Nephron (organoid): ENCODE results near the gene NANOS3.

Experiments
- H3K27ac Mint-ChIP-seq, 3 experiments: 2 replicates each; pipeline ENCODE4 v1.8.0; 2020; ENCODE audit warnings: mixed read lengths in 3 of 3, mild to moderate bottlenecking in 2 of 3, moderate library complexity in 1 of 3
- H3K27me3 Mint-ChIP-seq: 2 replicates; pipeline ENCODE4 v1.8.0; 2021; ENCODE audit warnings: low read depth, mild to moderate bottlenecking, moderate library complexity, mixed read lengths
- H3K36me3 Mint-ChIP-seq: 2 replicates; pipeline ENCODE4 v1.8.0; 2020; ENCODE audit warnings: low read depth, mixed read lengths
- H3K4me1 Mint-ChIP-seq: 2 replicates; pipeline ENCODE4 v1.8.0; 2020; ENCODE audit warnings: mixed read lengths
- H3K4me3 Mint-ChIP-seq, 3 experiments: 2 replicates each; pipeline ENCODE4 v1.8.0; 2020; ENCODE audit warnings: mild to moderate bottlenecking in 3 of 3, mixed read lengths in 3 of 3, moderate library complexity in 2 of 3
- H3K9me3 Mint-ChIP-seq: 2 replicates; pipeline ENCODE4 v1.8.0; 2020; ENCODE audit warnings: mixed read lengths
- TF ChIP-seq, protein P1 (sequence below), 3 experiments: fragments of 200-600 bp; sonication (generic); IDR thresholded peaks; one replicate each; pipeline ENCODE4 v1.5.0; 2021; ENCODE audit warnings: antibody characterized with exemption in 3 of 3; ENCODE audit not compliant: unreplicated experiment in 3 of 3

The NANOS3 gene

GRCh38 chr19:13880059-13881043, 3.4 kb downstream of the NANOS3 start:
- peak overlapping the region; percentile 95 to 98 (median 95) for H3K27ac Mint-ChIP-seq
- TF ChIP-seq, protein P1, sequence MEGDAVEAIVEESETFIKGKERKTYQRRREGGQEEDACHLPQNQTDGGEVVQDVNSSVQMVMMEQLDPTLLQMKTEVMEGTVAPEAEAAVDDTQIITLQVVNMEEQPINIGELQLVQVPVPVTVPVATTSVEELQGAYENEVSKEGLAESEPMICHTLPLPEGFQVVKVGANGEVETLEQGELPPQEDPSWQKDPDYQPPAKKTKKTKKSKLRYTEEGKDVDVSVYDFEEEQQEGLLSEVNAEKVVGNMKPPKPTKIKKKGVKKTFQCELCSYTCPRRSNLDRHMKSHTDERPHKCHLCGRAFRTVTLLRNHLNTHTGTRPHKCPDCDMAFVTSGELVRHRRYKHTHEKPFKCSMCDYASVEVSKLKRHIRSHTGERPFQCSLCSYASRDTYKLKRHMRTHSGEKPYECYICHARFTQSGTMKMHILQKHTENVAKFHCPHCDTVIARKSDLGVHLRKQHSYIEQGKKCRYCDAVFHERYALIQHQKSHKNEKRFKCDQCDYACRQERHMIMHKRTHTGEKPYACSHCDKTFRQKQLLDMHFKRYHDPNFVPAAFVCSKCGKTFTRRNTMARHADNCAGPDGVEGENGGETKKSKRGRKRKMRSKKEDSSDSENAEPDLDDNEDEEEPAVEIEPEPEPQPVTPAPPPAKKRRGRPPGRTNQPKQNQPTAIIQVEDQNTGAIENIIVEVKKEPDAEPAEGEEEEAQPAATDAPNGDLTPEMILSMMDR (IDR thresholded peaks at IDR 0.05; ENCODE audit: unreplicated experiment in 3 of 3) = peak; percentile 97 to 99 (median 98)
- no peaks in the 10 kb centered on the region for H3K27me3 Mint-ChIP-seq
- H3K36me3 Mint-ChIP-seq = no peaks in the 10 kb centered on the region
- H3K9me3 Mint-ChIP-seq = no peaks in the 10 kb centered on the region
- H3K4me1 Mint-ChIP-seq = peaks cover 34% of the 10 kb centered on the region
- H3K4me3 Mint-ChIP-seq = peak overlapping the region; percentile 37 to 56 (median 39)

DNA sequence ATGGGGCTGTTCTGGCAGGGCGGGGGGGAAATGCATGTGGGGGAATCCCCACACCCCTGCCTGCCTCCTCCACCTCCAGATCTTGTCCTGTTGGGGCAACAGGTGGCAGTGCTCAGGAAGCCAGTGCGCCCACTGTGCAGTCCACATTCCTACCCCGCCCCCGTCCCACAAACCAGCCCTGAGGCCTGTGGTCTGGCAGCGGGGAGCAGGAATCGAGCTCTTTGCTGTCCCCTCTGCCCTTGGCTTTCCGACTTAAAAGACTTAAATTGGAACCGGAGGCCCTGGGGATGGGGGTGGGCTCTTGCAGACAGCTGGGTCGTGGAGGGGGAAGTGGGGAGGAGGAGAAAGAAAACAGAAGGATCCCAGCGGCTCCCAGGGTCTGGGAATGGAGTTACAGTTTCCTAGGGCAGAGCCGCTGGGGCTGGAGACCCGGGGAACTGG, 4.3 kb downstream of the NANOS3 start:
- no peaks in the 10 kb centered on the region for H3K27me3 Mint-ChIP-seq
- peaks cover 34% of the 10 kb centered on the region for H3K4me1 Mint-ChIP-seq
- TF ChIP-seq, protein P1 (IDR thresholded peaks at IDR 0.05; ENCODE audit: unreplicated experiment in 3 of 3) = no peak

GRCh38 chr19:13881692-13882418, 4.9 kb downstream of the NANOS3 start:
- peaks cover 34% of the 10 kb centered on the region for H3K4me1 Mint-ChIP-seq
- TF ChIP-seq, protein P1 (IDR thresholded peaks at IDR 0.05; ENCODE audit: unreplicated experiment in 3 of 3) = no peak
- no peaks in the 10 kb centered on the region for H3K9me3 Mint-ChIP-seq
- peak overlapping the region in 2 of 3 experiments; percentile 13 to 38 for H3K4me3 Mint-ChIP-seq
- no peaks in the 10 kb centered on the region for H3K27me3 Mint-ChIP-seq
- no peaks in the 10 kb centered on the region for H3K36me3 Mint-ChIP-seq
- peak overlapping the region; percentile 95 to 98 (median 95) for H3K27ac Mint-ChIP-seq

More for the DNA sequence above, 4.3 kb downstream of the NANOS3 start:
- Mint-ChIP-seq H3K27ac (peak overlapping the region; percentile 95 to 98 (median 95)), H3K36me3 (no peaks in the 10 kb centered on the region), H3K4me3 (peak overlapping the region in 2 of 3 experiments; percentile 13 to 34), H3K9me3 (no peaks in the 10 kb centered on the region)

- TF ChIP-seq, protein P1 (IDR thresholded peaks at IDR 0.05; ENCODE audit: unreplicated experiment in 3 of 3) = no peak
- H3K4me3 Mint-ChIP-seq = no peak overlapping the region
- H3K4me1 Mint-ChIP-seq = peaks cover 34% of the 10 kb centered on the region
- peak overlapping the region; percentile 95 to 98 (median 95) for H3K27ac Mint-ChIP-seq
- no peaks in the 10 kb centered on the region for H3K27me3 Mint-ChIP-seq
- H3K36me3 Mint-ChIP-seq = no peaks in the 10 kb centered on the region
- H3K9me3 Mint-ChIP-seq = no peaks in the 10 kb centered on the region
Observed at GRCh38 chr19:13882419-13882795, 5.5 kb downstream of the NANOS3 start.

GRCh38 chr19:13882836-13883235, 5.9 kb downstream of the NANOS3 start:
- Mint-ChIP-seq H3K27ac (peak overlapping the region in 1 of 3 experiments; percentile 95), H3K27me3 (no peaks in the 10 kb centered on the region), H3K36me3 (no peaks in the 10 kb centered on the region), H3K4me1 (peaks cover 34% of the 10 kb centered on the region), H3K9me3 (no peaks in the 10 kb centered on the region), H3K4me3 (no peak overlapping the region)
- TF ChIP-seq, protein P1 (IDR thresholded peaks at IDR 0.05; ENCODE audit: unreplicated experiment in 3 of 3) = no peak
